Middle frontal gyrus (tissue), 1 donor: ENCODE results near the gene SPAG5.

Experiments used
- DNase-seq: peaks from one replicate; pipeline ENCODE4 v3.0.0-alpha.2; 2015; ENCODE audit warnings: low spot score; ENCODE audit errors: extremely low spot score

The SPAG5 gene

DNA sequence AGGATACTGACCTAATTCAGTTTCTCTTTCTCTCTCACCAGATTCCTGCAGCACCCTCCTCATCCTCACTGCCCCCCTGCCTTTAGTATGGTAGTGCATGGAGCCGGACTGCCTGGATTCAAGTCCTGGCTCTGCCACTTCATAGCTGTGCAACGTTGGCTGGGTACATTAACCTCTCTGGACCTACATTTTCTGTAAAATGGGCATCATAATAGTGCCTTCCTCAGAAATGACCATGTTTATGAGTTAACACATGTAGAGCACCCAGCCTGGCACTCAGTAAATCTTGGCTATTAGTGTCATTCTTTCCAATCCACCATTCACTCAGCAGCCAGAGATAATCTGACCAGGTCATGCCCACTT, 53.7 kb downstream of the SPAG5 start:
- no peak for DNase-seq

DNA sequence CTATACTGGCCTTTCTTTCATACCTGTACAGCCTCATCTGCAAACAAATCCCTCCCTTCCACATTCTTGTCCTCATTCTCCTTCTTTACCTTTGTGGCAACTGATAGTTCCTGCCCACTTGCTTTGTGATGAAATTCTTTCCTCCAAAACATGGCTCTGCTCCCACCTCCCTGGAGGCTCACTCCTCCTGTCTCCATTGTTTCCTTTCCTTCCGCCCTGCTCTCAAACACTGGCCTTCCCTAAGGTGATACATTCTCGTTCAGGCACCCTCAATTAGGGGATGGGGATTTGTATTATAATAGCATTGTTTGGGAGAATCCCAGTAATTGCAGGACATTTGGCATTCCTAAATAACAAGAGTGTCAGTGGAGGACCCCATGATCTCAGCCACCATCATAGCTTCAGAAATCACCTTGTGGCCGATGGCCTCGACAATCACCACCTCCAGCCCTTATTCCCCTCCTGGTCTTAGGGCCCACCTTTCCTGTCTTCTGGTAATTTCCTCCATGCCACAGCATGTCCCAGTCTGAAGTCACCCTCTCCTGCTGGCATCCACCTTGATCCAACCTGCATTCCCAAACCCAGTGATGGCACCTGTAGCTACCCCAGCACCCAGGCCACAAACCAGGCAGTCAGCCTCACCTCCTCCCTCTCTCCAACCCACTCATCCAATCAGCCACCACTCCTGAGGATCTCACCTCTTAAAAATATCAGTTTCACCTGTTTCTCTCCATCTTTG, 54.3 kb downstream of the SPAG5 start:
- no peak for DNase-seq

DNA sequence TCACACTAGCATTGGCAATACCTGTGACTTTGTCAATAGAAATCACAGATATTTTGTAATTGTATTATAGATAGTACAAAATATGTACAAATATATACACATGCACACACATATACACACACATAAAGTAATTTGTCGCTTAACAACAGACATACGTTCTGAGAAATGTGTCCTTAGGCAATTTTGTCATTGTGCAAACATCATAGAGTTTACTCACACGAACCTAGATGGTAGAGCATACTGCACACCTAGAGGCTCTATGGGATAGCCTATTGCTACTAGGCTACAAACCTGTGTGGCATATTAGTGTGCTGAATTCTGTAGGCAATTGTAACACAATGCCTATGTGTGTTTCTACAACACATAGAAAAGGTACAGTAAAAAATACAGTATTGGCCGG, 57.4 kb downstream of the SPAG5 start:
- DNase-seq: no peak

DNA sequence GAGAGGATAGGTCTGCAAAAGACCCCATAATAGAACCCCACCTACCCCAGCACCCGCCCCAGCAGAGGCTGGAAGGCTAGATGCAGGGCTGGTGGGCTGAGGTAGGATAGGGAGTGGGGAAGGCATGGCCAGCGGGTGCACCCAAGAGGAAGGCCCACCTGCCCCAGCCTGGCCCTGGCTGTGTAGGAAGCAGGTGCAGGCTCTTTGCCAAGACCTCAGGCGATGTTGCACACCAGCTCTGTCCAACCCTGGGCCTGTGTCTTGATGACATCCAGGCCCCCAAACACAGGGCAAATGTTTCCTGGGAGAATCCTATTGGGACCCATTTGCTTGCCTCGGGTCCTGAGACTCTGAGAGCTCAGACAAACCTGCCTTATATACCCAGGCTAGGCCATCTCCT, 58.6 kb downstream of the SPAG5 start:
- no peak for DNase-seq

DNA sequence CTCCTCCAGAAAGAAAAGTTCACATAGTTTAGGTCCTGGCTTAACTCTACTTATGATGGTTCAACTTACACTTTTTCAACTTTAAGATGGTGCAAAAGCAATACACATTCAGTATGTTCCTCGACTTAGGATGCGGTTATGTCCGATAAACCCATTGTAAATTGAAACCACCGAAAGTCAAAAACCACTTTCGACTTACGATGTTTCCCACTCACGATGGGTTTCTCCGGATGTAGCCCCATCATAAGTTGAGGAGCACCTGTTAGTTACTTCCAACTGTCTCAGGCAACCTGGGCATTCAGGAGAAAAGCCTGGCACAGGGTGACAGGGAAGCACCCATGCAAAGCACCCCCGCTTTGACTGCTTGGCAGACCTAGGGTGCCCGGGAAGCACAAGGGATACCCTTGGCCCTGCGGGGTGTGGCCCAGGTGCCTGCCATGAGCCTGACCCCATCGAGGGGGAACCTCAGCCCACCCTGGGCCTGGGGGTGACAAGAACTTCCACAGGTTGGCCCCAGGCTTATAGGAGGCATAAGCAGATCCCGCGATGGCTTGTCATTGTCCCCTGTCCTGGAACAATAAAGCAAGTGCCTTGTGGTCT, 60.4 kb downstream of the SPAG5 start:
- no peak for DNase-seq

DNA sequence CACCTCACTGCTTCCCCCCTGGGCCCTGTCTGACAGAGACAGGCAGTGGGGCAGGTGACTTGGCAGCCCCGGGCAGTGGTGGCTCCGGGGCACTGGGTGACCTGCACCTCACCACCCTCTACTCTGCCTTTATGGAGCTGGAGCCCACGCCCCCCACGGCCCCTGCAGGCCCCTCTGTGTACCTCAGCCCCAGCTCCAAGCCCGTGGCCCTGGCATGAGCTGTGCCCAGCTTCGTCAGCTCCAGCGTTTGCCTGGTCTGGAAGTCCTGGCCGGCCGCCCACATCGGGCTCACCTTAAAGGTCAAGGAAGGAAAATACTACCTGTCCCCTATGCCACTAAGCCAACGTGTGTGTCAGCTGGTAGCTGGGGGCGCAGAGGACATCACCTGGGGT, 61.6 kb downstream of the SPAG5 start:
- DNase-seq: no peak

DNA sequence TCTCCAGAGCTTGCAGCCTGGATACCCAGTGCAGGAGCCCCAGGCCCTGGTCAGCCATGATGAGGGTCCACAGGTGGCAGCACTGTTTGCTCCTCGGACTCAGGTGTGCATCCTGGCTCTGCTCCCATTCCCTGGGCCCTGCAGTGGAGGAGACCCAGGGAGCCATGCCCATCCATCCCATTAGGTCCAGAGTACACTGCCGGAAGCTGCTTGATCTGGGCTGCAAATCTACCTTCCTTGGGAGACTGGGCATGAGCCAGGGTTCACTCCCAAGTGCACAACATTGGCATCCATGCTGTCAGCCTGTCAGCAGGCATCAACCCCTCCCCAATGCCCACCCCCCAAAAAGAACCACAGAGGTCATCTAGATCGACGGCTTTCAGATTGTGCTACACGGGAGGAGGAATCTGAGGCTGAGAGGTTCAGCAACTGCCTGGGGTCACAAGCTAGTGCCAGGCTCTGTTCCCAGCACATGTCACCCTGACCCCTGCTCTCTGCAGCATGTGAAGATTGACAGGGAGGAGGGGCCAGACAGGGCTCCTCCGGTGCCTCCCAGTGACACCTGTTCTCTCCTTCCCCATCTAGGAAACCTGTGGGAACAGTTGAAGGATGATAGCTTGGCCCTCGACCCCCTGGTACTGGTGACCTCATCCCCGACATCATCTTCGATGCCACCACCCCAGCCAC, 62.1 kb downstream of the SPAG5 start:
- DNase-seq: no peak

DNA sequence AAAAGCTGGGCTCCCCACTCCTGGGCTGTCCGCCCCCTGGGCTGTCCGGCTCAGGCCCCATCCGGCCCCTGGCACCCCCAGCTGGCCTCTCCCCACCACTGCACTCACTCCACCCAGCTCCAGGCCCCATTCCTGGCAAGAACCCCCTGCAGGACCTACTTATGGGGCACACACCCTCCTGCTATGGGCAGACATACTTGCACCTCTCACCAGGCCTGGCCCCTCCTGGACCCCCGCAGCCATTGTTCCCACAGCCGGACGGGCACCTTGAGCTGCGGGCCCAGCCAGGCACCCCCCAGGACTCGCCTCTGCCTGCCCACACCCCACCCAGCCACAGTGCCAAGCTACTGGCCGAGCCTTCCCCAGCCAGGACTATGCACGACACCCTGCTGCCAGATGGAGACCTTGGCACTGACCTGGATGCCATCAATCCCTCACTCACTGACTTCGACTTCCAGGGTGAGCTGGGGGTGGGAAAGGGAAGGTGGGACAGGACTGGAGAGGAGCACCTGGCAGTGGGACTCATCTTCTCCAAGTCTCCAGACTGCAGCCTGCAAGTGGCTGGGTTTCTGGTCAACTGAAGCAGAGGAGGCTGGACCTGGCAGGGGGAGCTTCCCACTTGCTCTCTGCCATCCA, 64.0 kb downstream of the SPAG5 start:
- DNase-seq: no peak

DNA sequence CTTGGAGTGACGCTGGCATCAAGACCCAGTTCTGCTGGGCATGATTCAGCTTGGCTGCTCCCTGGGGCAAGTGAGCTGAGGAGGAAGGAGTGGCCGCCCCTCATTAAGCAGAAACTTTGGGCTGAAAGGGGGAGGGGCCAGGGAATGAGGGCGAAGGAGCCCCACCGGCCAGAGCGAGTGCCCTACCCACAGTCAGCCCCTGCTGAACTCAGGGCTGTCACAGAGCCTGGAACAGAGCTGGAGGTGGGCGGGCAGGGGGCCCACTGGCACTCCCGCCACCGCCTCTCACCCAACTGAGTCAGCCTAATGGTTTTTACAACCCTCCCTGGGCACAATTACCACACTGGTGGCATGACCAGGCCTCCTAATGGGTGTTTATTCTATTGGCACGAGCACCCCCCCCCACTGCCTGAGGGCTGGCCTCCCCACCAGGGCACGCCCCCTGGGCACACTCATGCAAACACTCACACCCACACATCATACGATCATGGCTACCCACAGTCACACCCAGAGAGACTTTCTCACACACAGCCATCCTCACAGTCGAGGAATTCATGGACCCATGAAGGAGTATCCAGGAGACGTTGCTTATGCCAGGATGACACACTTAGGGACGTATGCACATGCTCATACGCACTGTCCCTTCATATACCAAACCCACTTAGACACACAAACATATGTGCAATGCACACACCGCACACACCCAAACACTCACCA, 65.6 kb downstream of the SPAG5 start:
- no peak for DNase-seq

DNA sequence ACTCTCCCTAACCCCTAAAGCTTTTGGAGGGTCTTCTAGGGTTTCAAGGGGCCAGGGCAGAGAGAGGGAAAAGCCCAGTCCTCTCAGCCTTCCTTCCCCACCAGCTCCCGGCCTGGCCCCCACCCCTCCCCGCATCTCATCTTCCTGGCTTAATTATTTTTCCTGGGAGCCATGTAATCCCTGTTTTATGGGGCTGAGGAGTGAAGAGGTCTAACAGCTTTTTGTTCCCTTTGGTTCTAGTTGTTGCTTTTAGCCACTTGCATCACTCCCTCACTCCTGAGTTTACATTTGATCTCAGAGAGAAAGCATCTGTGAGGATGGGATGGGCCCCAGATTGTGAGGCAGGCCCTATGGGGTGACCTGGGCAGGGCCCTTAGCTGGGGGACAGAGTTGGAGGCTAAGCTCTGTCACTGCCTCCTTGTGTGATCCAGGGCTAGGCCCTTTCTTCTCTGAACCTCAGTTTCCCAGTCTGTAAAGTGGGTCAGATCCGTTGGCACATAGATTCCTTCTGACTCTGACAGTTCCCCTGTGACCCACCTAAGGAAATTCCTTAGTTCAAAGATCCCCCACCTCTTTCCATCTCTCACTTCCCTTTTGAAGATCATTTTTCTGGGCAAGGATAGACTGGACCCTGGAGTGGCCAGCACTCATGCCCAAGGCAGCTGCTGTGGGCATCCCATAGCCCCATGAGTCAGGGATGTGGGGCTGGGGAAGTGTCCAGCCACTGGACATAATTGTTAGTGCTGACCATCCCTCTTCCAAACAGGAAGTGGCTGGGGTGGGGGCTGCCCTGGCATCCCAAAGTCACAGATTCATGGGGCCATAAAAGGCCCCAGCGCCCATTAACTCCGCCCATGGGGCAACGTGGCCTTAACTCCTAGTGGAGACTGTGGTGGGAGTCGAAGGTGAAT, 66.5 kb downstream of the SPAG5 start:
- DNase-seq: no peak

DNA sequence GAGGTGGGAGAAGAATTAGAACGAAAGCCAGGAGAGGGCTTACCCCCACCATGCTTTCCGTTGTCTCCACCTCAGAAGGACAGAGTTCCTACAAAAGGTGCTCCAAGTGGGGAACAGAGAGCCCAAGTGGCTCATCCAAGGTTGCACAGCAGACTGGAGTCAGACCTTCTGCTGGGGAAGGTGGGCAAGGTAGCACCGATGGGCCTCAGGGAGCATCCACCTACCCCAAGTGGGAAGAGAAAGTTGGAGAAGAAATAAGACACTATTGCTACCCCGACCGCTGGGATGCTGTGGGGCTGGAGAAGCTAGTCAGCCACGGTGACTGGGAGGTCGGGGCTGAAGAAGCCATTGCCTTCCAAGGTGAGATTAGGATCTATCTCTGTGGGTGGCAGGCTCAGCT, 67.9 kb downstream of the SPAG5 start:
- no peak for DNase-seq

DNA sequence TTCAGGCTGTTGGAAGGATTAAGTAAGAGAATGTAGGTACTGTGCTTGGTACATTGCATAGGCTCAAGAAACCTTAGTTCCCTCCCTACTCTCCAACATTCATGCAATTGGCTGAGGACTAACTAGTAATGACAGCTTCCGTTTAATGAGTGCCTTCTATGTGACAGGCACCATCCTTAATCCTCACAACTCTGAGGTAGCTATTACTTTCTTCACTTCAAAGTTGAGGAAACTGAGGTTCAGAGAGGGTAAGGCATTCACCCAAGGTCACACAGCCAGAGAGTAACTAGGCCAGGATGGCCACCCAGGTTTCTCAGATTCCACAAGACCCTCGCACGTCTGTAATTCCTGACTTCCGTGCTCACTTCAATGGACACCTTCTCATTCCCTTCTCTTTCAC, 68.6 kb downstream of the SPAG5 start:
- no peak for DNase-seq

DNA sequence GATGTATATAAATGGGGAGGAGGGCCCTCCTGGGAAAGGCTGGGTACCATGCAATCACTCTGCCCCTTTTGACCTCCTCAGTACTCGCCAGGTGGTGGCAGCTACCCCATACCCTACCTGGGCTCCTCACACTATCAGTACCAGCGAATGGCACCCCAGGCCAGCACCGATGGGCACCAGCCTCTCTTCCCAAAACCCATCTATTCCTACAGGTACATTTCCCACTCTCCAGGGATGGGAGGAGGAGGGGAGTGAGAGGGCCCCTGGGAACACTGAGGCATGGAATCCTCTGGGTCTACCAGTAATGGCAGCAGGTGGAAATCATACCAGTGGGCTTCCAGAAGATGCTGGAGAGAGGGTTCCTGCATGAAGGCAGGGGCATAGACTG, 69.8 kb downstream of the SPAG5 start:
- DNase-seq: no peak

DNA sequence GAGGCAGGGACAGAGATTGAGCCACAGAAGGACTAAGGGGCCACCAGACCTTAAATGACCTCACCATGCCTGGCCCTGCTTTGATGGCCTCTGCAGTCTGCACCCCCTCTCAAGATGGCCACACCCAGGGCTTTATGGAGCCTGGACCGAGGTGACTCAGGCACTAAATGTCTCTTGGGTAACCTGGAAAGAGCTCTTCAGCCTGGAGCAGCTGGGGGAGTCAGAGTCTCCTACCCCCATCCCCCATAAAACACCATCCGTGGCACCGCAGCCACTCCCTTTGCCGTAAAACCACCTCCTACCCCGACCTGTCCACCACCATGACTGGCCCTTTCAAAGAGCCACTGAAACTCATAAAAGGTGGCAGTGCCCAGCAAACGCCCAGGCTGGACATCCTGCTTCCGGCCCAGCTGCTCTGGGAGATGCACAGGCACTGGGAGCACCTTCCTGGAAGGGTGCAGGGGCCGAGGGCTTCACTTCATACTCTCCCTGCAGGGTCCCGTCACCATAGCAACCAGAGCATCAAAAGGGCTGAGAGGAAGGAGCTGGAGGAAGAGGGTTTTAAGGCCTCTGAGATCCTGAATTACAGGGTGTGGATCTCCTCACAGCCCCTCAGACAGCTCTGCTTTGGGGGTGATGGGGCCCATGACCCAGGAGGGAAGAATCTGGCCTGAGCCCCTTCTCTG, 70.4 kb downstream of the SPAG5 start:
- no peak for DNase-seq

DNA sequence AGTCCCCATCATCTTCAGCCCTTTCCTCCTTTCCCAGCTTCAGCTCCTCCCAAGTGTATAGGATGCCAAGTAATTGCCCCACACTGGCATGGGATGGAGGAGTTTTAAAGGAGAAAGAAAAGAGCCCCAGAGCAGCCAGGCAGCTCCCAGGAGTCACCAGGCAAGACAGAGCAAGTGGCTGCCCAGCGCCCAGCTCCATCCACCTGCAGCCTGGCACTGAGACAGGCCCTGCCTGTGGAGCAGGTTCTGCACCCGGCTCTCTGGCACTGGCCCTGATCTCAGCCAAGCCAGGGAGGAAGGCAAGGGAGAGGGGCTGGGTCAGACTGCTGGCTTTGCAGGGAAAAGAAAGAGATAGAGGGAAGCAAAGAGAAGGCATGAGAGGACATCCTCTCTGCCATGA, 71.0 kb downstream of the SPAG5 start:
- no peak for DNase-seq
